Caco-2 (cell line): ENCODE measurements around the gene PAPPA. TPM values are rescaled to one million over a fixed set of nuclear protein-coding genes. Genes with fewer than 3 reads are reported as not detected.

Experiments
- BruUV-seq: library from RNA; stranded (reverse); fragments of 400-500 nt; replicated peaks from 2 replicates; lab custom pipeline; 2021; lab: Mats Ljungman, UMichigan
- CTCF ChIA-PET: fragments of 300-600 bp; sonication (Branson Sonifier 250); formaldehyde crosslinking; loops from one replicate; lab custom pipeline; 2022; ENCODE audit warnings: antibody characterized with exemption; lab: Charles Lee
- POLR2A ChIA-PET: fragments of 300-600 bp; sonication (Branson Sonifier 250); formaldehyde crosslinking; loops from one replicate; lab custom pipeline; 2022; ENCODE audit warnings: antibody characterized with exemption; lab: Charles Lee
- DNase-seq, 2 experiments: peaks; one replicate each; pipeline versions ENCODE4 v3.0.0 to v3.0.0-alpha.2; 2020 to 2022
- H3K27me3 ChIP-seq: replicated peaks from 2 replicates; pipeline ENCODE4 v1.6.0; 2011; ENCODE audit warnings: low read length; ENCODE audit not compliant: control insufficient read depth, insufficient read depth
- H3K36me3 ChIP-seq: 2 replicates; pipeline ENCODE4 v1.5.1; 2011; ENCODE audit warnings: low read length; ENCODE audit not compliant: control insufficient read depth, insufficient read depth
- H3K4me1 ChIP-seq: fragments of 250-450 bp; sonication (Bioruptor Pico); 2 replicates; pipeline ENCODE4 v1.5.1; 2020; ENCODE audit warnings: mild to moderate bottlenecking
- H3K4me3 ChIP-seq: 2 replicates; pipeline ENCODE4 v1.5.1; 2011; ENCODE audit warnings: low read depth, mild to moderate bottlenecking, control low read depth, low read length
- H3K9me3 ChIP-seq: fragments of 250-450 bp; sonication (Bioruptor Pico); 2 replicates; pipeline ENCODE4 v1.5.1; 2020; ENCODE audit warnings: mild to moderate bottlenecking, moderate library complexity
- H3K27ac Mint-ChIP-seq: one replicate; pipeline ENCODE4 v1.8.0; 2022; ENCODE audit warnings: mixed read lengths; ENCODE audit not compliant: unreplicated experiment
- H3K27me3 Mint-ChIP-seq: one replicate; pipeline ENCODE4 v1.8.0; 2022; ENCODE audit warnings: mixed read lengths; ENCODE audit not compliant: insufficient read depth, unreplicated experiment
- H3K36me3 Mint-ChIP-seq: one replicate; pipeline ENCODE4 v1.8.0; 2022; ENCODE audit warnings: mild to moderate bottlenecking, mixed read lengths; ENCODE audit not compliant: insufficient read depth, unreplicated experiment
- H3K4me1 Mint-ChIP-seq: one replicate; pipeline ENCODE4 v1.8.0; 2022; ENCODE audit warnings: low read depth, mixed read lengths; ENCODE audit not compliant: unreplicated experiment
- H3K4me3 Mint-ChIP-seq: one replicate; pipeline ENCODE4 v1.8.0; 2022; ENCODE audit warnings: mild to moderate bottlenecking, moderate library complexity, mixed read lengths; ENCODE audit not compliant: unreplicated experiment
- H3K9me3 Mint-ChIP-seq: one replicate; pipeline ENCODE4 v1.8.0; 2022; ENCODE audit warnings: mixed read lengths; ENCODE audit not compliant: unreplicated experiment
- intact Hi-C: fragments of 100-400 bp; cut with micrococcal nuclease; formaldehyde crosslinking; loops from one replicate; pipeline ENCODE4 v1.10.0; 2022; ENCODE audit not compliant: unreplicated experiment
- total RNA-seq: library from RNA; stranded (reverse); gene quantifications from 2 replicates; pipeline ENCODE4 v1.2.3, GENCODE V29; 2022
- TF ChIP-seq, protein P1 (sequence below), 2 experiments: fragments of 200-600 bp in 1 of 2; IDR thresholded peaks; 1 replicate in 1 of 2; 2 replicates in 1 of 2; pipeline versions ENCODE4 v1.5.1 to v1.8.0; 2011 to 2022; ENCODE audit warnings: antibody characterized with exemption in 1 of 2, control low read depth in 1 of 2, inconsistent platforms in 1 of 2, low read depth in 1 of 2, low read length in 1 of 2, mild to moderate bottlenecking in 1 of 2, moderate library complexity in 1 of 2; ENCODE audit not compliant: insufficient read depth in 1 of 2, severe bottlenecking in 1 of 2, unreplicated experiment in 1 of 2

PAPPA gene
- total RNA-seq, 1 experiment from 2014 or later = not detected

DNA sequence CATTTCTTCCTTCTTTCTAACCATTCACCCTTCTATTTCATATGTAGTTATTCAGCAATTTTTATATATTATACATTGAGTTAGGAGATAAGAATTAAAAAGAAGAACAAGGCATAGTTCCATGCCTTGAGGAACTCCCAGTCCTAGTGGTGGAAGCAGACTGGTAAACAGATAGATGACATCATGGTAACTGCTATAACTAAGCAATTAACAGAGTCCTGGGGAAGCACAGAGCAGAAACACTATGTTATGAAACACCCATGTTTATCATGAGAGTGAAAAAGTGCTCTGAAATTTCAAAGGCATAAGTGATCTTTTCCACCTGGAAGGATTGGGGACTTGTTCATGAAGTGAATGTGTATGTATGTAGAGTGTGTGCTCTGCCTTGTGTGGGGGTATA is 14.6 kb downstream of the PAPPA start:
- H3K4me3 Mint-ChIP-seq = no peak overlapping the region
- Histone ChIP-seq H3K4me3 (no peak overlapping the region), H3K27me3 (no peaks in the 10 kb centered on the region), H3K4me1 (no peaks in the 10 kb centered on the region), H3K36me3 (no peaks in the 10 kb centered on the region), H3K9me3 (no peaks in the 10 kb centered on the region)
- no peaks in the 10 kb centered on the region for H3K4me1 Mint-ChIP-seq
- H3K27ac Mint-ChIP-seq = no peak overlapping the region
- ChIA-PET CTCF (no interaction called here), POLR2A (no interaction called here)
- TF ChIP-seq, protein P1, sequence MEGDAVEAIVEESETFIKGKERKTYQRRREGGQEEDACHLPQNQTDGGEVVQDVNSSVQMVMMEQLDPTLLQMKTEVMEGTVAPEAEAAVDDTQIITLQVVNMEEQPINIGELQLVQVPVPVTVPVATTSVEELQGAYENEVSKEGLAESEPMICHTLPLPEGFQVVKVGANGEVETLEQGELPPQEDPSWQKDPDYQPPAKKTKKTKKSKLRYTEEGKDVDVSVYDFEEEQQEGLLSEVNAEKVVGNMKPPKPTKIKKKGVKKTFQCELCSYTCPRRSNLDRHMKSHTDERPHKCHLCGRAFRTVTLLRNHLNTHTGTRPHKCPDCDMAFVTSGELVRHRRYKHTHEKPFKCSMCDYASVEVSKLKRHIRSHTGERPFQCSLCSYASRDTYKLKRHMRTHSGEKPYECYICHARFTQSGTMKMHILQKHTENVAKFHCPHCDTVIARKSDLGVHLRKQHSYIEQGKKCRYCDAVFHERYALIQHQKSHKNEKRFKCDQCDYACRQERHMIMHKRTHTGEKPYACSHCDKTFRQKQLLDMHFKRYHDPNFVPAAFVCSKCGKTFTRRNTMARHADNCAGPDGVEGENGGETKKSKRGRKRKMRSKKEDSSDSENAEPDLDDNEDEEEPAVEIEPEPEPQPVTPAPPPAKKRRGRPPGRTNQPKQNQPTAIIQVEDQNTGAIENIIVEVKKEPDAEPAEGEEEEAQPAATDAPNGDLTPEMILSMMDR (IDR thresholded peaks at IDR 0.05; ENCODE audit: insufficient read depth in 1 of 2, low read depth in 1 of 2, low read length in 1 of 2, severe bottlenecking in 1 of 2, unreplicated experiment in 1 of 2) = no peak
- intact Hi-C loops = loop anchor here (10.0 kb wide), 1 partner anchor 167 kb away; no protein-coding TSS in a partner anchor
- H3K9me3 Mint-ChIP-seq = no peaks in the 10 kb centered on the region
- DNase-seq = no peak
- H3K27me3 Mint-ChIP-seq = peaks cover 8% of the 10 kb centered on the region
- H3K36me3 Mint-ChIP-seq = no peaks in the 10 kb centered on the region
- BruUV-seq = no TSS peak

DNA sequence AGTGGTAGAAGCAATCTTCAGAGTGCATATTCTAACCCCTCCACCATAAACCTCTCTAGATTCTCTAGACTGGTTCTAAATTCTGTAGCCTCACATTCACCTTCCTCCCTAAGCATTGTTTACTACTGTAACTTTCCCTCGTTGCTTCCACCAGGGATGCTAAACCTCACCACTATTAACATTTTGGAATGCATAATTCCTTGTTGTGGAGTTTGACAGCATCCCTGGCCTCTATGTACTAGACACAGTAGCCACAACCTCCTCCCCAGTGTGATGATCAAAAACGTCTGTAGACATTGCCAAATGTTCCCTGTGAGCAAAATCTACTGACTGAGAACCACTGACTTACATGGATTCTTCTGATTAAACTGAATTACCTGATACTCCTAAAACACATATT is 18.6 kb downstream of the PAPPA start:
- Mint-ChIP-seq H3K27me3 (peaks cover 8% of the 10 kb centered on the region), H3K9me3 (no peaks in the 10 kb centered on the region), H3K36me3 (no peaks in the 10 kb centered on the region), H3K4me3 (no peak overlapping the region), H3K27ac (no peak overlapping the region), H3K4me1 (no peaks in the 10 kb centered on the region)
- BruUV-seq = no TSS peak
- intact Hi-C loops = no loop called here
- ChIA-PET POLR2A (no interaction called here), CTCF (no interaction called here)
- no peaks in the 10 kb centered on the region for H3K4me1 ChIP-seq
- no peak for DNase-seq
- no peaks in the 10 kb centered on the region for H3K36me3 ChIP-seq
- TF ChIP-seq, protein P1 (IDR thresholded peaks at IDR 0.05; ENCODE audit: insufficient read depth in 1 of 2, low read depth in 1 of 2, low read length in 1 of 2, severe bottlenecking in 1 of 2, unreplicated experiment in 1 of 2) = no peak
- no peak overlapping the region for H3K4me3 ChIP-seq
- no peaks in the 10 kb centered on the region for H3K9me3 ChIP-seq
- H3K27me3 ChIP-seq = no peaks in the 10 kb centered on the region

DNA sequence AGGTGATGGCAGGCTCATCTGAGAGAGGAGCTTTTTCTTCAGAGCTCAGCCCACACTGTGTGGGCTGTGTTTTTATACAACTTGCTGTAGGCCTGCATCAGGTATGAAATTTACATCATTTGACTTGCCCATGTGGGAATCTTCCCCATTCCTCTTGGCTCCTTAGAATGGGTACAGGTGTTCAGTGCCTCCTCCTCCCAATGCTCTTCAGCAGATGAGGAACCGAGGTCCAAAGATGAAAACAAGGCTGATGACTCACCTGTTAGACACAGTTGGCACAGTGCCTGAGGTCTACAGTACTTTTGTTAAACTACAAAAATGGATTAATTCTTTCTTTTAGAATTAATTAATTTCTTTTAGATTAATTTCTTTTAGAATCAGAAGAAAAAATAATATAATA is 20.8 kb downstream of the PAPPA start:
- Mint-ChIP-seq H3K4me1 (no peaks in the 10 kb centered on the region), H3K4me3 (no peak overlapping the region), H3K27ac (no peak overlapping the region), H3K9me3 (no peaks in the 10 kb centered on the region), H3K36me3 (no peaks in the 10 kb centered on the region), H3K27me3 (peaks cover 8% of the 10 kb centered on the region)
- BruUV-seq = no TSS peak
- CTCF ChIA-PET = no interaction called here
- intact Hi-C loops = no loop called here
- POLR2A ChIA-PET = no interaction called here
- Histone ChIP-seq H3K9me3 (no peaks in the 10 kb centered on the region), H3K4me1 (no peaks in the 10 kb centered on the region), H3K4me3 (no peak overlapping the region), H3K36me3 (no peaks in the 10 kb centered on the region), H3K27me3 (no peaks in the 10 kb centered on the region; the same call in 1 of the 2 replicates)
- no peak for DNase-seq
- TF ChIP-seq, protein P1 (IDR thresholded peaks at IDR 0.05; ENCODE audit: insufficient read depth in 1 of 2, low read depth in 1 of 2, low read length in 1 of 2, severe bottlenecking in 1 of 2, unreplicated experiment in 1 of 2) = no peak
